Tibial nerve (tissue), 4 donors: ENCODE data around the gene PSMD14.

Experiments
- EP300 ChIP-seq, 2 donors: sonication (generic); formaldehyde crosslinking; IDR thresholded peaks; one replicate each; pipeline ENCODE4 v1.6.1; 2017; ENCODE audit warnings: antibody characterized with exemption in 2 of 2, mild to moderate bottlenecking in 1 of 2
- POLR2A ChIP-seq, 2 donors: fragments of 450-650 bp; IDR thresholded peaks; one replicate each; pipeline ENCODE4 v1.6.1; 2017; ENCODE audit warnings: antibody characterized with exemption in 2 of 2, mild to moderate bottlenecking in 2 of 2, moderate library complexity in 2 of 2
- TF ChIP-seq, protein P1 (sequence below), 5 experiments: fragments of 200-600 bp in 3 of 5; fragments of 450-650 bp in 2 of 5; sonication (generic) in 3 of 5; IDR thresholded peaks; one replicate each; pipeline ENCODE4 v1.5.1; 2016 to 2019; ENCODE audit warnings: antibody characterized with exemption in 5 of 5, mild to moderate bottlenecking in 3 of 5, moderate library complexity in 2 of 5

DNA sequence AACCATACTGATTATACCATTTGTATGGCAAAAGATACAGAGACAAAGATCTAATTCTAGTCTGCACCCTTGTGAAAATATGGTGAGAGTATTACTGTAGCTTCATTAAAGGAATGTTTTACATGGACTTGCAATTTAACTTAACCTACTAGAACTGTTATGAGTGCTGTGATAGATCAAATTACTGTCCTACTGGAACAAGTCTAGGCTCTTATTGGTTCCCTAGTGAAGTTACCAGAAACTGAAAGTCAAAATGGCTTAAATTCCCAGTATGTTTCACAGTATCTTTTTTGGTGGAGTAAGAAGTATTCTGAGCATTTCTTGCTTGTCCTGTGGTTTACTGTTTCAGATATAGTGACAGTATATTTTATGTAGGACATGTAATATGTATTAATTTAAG, 104.1 kb downstream of the PSMD14 start:
- TF ChIP-seq, protein P1, sequence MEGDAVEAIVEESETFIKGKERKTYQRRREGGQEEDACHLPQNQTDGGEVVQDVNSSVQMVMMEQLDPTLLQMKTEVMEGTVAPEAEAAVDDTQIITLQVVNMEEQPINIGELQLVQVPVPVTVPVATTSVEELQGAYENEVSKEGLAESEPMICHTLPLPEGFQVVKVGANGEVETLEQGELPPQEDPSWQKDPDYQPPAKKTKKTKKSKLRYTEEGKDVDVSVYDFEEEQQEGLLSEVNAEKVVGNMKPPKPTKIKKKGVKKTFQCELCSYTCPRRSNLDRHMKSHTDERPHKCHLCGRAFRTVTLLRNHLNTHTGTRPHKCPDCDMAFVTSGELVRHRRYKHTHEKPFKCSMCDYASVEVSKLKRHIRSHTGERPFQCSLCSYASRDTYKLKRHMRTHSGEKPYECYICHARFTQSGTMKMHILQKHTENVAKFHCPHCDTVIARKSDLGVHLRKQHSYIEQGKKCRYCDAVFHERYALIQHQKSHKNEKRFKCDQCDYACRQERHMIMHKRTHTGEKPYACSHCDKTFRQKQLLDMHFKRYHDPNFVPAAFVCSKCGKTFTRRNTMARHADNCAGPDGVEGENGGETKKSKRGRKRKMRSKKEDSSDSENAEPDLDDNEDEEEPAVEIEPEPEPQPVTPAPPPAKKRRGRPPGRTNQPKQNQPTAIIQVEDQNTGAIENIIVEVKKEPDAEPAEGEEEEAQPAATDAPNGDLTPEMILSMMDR (IDR thresholded peaks at IDR 0.05), result no peak
- TF ChIP-seq POLR2A (IDR thresholded peaks at IDR 0.05), result no peak
- no peak for TF ChIP-seq EP300 (IDR thresholded peaks at IDR 0.05)
